ENCODE results near the gene SLCO3A1. TPM values are rescaled to one million over a fixed set of nuclear protein-coding genes. Genes with fewer than 3 reads are reported as not detected.

Gene SLCO3A1
- total RNA-seq, 1 experiment from 2014 or later = 5.1 TPM

GRCh38 chr15:91865486-91865885 lies 12.0 kb downstream of the SLCO3A1 start (continued):
- TF ChIP-seq REST (IDR thresholded peaks at IDR 0.05; ENCODE audit: low read depth) (no peak), RAD21 (IDR thresholded peaks at IDR 0.05; ENCODE audit: low read depth) (no peak), CBX3 (IDR thresholded peaks at IDR 0.05; ENCODE audit: low read depth) (no peak), FOSL1 (IDR thresholded peaks at IDR 0.05; ENCODE audit: low read depth) (no peak), POLR2A (IDR thresholded peaks at IDR 0.05; ENCODE audit: borderline replicate concordance, extremely low read depth, insufficient read depth, insufficient read length) (no peak), SRF (IDR thresholded peaks at IDR 0.05; ENCODE audit: low read depth) (no peak), SP1 (IDR thresholded peaks at IDR 0.05; ENCODE audit: low read depth) (no peak), MAX (IDR thresholded peaks at IDR 0.05) (no peak), ELF1 (IDR thresholded peaks at IDR 0.05; ENCODE audit: borderline replicate concordance, low read depth) (no peak), EZH2phosphoT487 (IDR thresholded peaks at IDR 0.05; ENCODE audit: borderline replicate concordance) (no peak), POLR2AphosphoS5 (IDR thresholded peaks at IDR 0.05; ENCODE audit: low read depth, low read length) (no peak)

GRCh38 chr15:91865950-91866349 lies 12.4 kb downstream of the SLCO3A1 start:
- CTCF ChIA-PET = no interaction called here
- H2AFZ ChIP-seq (ENCODE audit: low read depth, low read length, poor library complexity, severe bottlenecking) = no peak overlapping the region
- no peaks in the 10 kb centered on the region for H3K79me2 ChIP-seq (ENCODE audit: insufficient read depth, low read length)
- H3K4me1 ChIP-seq (ENCODE audit: control insufficient read depth in 1 of 2, insufficient read depth in 2 of 2, low read length in 2 of 2) = peaks cover 6 to 35% of the 10 kb centered on the region in 2 experiments; a peak in 3 of 4 replicates
- POLR2A ChIA-PET = no interaction called here
- H3K4me3 ChIP-seq (replicated peaks in 1 of 2; ENCODE audit: low read depth in 1 of 2, low read length in 2 of 2) = no peak overlapping the region
- H3K27me3 ChIP-seq (ENCODE audit: insufficient read depth, low read length) = no peaks in the 10 kb centered on the region
- RAD21 ChIA-PET (ENCODE audit: low non-redundant PET in 1 of 2, low total read pairs in 2 of 2, uncharacterized antibody in 2 of 2, unreplicated experiment in 2 of 2) = no interaction called here
- TF ChIP-seq ELF1 (IDR thresholded peaks at IDR 0.05; ENCODE audit: borderline replicate concordance, low read depth) (no peak), SRF (IDR thresholded peaks at IDR 0.05; ENCODE audit: low read depth) (no peak), ATF3 (IDR thresholded peaks at IDR 0.05) (no peak), ZNF274 (IDR thresholded peaks at IDR 0.05; ENCODE audit: low read depth, low read length) (no peak), JUND (IDR thresholded peaks at IDR 0.05) (no peak), SIN3A (IDR thresholded peaks at IDR 0.05; ENCODE audit: low read depth) (no peak), POLR2A (IDR thresholded peaks at IDR 0.05; ENCODE audit: borderline replicate concordance, extremely low read depth, insufficient read depth, insufficient read length) (no peak), EZH2 (IDR thresholded peaks at IDR 0.05) (no peak), EGR1 (IDR thresholded peaks at IDR 0.05; ENCODE audit: low read depth) (no peak), CBX3 (IDR thresholded peaks at IDR 0.05; ENCODE audit: low read depth) (no peak), SP1 (IDR thresholded peaks at IDR 0.05; ENCODE audit: low read depth) (no peak), ZBTB33 (IDR thresholded peaks at IDR 0.05; ENCODE audit: extremely low read depth, insufficient replicate concordance, low read length) (no peak), ZFX (IDR thresholded peaks at IDR 0.05) (no peak)
- H3K9me2 ChIP-seq (ENCODE audit: insufficient read depth) = no peaks in the 10 kb centered on the region
- intact Hi-C loops (cut with micrococcal nuclease) = no loop called here
- no peak for DNase-seq (ENCODE audit: low read depth, low spot score)
- no peaks in the 10 kb centered on the region for H3K9me3 ChIP-seq (ENCODE audit: control insufficient read depth in 1 of 2, insufficient read depth in 1 of 2, low read depth in 1 of 2, low read length in 2 of 2)
- peak overlapping the region; percentile 59; the same call in 1 of the 2 replicates for H3K4me2 ChIP-seq (ENCODE audit: low read length)
- H3K27ac ChIP-seq (ENCODE audit: low read depth, low read length) = no peak overlapping the region; the same call in 1 of the 2 replicates
- H3K9ac ChIP-seq (ENCODE audit: low read length) = no peak overlapping the region
- no peaks in the 10 kb centered on the region for H4K20me1 ChIP-seq (ENCODE audit: insufficient read depth)
- H3K36me3 ChIP-seq (ENCODE audit: control insufficient read depth in 1 of 2, insufficient read depth in 2 of 2, low read length in 2 of 2) = no peaks in the 10 kb centered on the region
- no peak for ATAC-seq
- no TSS peak for BruUV-seq (replicated peaks)

All from HCT116 (cell line).